ENCODE data around the gene NSMF. TPM values are rescaled to one million over a fixed set of nuclear protein-coding genes. Genes with fewer than 3 reads are reported as not detected.

The NSMF gene
- total RNA-seq, 1 donor from 2014 or later, result 23.9 TPM

DNA sequence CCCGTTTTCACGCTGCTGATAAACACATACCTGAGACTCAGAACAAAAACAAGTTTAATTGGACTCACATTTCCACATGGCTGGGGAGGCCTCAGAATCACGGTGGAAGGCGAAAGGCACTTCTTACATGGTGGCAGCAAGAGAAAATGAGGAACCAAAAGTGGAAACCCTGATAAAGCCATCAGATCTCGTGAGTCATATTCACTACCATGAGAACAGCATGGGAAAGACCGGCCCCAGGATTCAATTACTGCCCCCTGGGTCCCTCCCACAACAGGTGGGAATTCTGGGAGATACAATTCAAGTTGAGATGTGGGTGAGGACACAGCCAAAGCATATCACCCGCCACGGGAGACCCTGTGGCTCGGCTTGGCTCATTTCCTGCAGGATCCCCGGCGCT, 56.4 kb downstream of the NSMF start:
- DNase-seq (no peak), ATAC-seq (no peak)
- Histone ChIP-seq H3K36me3 (no peaks in the 10 kb centered on the region), H3K4me3 (no peak overlapping the region), H3K9me3 (no peaks in the 10 kb centered on the region), H3K27ac (no peak overlapping the region), H3K4me1 (peaks cover 10% of the 10 kb centered on the region), H3K27me3 (no peaks in the 10 kb centered on the region)
- intact Hi-C loops (cut with DNase I), result loop anchor here (10.0 kb wide), 1 partner anchor 108 kb away; no protein-coding TSS in a partner anchor
- TF ChIP-seq CTCF (IDR thresholded peaks at IDR 0.05), result no peak

DNA sequence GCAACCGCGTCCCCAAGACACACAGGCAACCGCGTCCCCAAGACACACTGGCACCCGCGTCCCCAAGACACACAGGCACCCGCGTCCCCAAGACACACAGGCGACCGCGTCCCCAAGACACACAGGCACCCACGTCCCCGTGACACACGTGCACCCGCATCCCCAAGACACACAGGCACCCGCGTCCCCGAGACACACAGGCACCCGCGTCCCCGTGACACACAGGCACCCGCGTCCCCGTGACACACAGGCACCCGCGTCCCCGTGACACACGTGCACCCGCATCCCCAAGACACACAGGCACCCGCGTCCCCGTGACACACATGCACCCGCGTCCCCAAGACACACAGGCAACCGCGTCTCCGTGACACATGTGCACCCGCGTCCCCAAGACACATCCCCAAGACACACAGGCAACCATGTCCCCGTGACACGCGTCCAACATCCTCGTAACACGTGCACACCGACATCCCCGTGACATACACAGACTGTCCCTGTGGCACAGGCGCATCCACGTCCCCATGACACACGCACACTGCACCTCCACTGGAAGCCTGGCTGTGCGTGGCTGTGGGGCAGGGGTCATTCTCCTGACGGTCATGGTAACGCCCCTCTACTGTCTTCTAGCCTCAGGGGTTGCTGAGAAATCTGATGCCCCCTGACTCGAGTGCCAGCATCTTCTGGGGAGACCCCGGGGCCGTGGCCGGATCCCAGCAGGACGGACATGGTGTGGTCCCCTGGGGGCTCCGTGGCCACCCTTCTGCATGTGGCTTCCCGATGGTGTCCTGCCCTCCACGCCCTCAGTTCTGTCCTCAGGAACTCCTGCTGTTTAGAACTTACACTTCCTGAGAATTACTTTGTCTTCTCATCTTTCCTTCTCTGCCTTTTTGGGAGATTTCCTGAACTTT, 60.3 kb downstream of the NSMF start:
- no peak for DNase-seq
- intact Hi-C loops (cut with DNase I), result no loop called here
- no peak overlapping the region for H3K27ac ChIP-seq
- ATAC-seq, result no peak
- H3K4me1 ChIP-seq, result no peaks in the 10 kb centered on the region
- no peak for TF ChIP-seq CTCF (IDR thresholded peaks at IDR 0.05)
- no peak overlapping the region for H3K4me3 ChIP-seq
- no peaks in the 10 kb centered on the region for H3K36me3 ChIP-seq
- H3K9me3 ChIP-seq, result no peaks in the 10 kb centered on the region
- no peaks in the 10 kb centered on the region for H3K27me3 ChIP-seq

DNA sequence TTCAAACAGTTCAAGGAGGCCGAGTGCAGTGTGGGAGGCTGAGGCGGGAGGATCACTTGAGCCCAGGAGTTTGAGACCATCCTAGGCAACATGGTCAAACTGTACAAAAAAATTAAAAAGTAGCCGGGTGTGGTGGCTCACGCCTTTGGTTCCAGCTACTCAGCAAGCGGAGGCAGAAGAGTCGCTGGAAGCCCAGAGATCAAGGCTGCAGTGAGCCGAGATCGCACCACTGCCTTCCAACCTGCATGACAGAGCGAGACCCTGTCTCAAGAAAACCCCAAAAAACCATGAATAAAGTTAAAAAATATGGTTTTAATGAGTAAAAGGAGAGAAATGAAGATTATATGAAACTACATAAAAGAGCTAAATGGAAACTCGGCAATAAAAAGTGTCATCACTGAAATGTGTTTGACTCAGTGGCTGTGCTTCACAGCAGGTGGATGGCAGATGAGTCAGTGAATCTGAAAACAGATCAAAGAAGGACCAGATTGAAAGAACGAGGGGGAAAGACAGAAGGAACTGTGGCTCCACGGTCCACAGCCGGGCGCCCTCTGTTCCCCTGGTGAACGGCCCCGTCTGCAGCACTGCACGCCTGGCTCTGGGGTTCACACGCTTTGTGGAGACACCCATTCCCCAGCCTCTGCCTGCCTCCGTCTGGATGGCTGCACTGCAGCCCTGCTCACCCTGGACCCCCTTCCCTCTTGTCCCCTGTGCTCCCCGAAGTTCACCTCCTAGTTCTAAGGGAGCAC, 61.3 kb downstream of the NSMF start:
- intact Hi-C loops (cut with DNase I), result no loop called here
- DNase-seq (no peak), ATAC-seq (no peak)

More for the DNA sequence above, 61.3 kb downstream of the NSMF start:
- H3K9me3 ChIP-seq, result no peaks in the 10 kb centered on the region
- H3K27me3 ChIP-seq, result no peaks in the 10 kb centered on the region
- H3K27ac ChIP-seq, result no peak overlapping the region
- H3K36me3 ChIP-seq, result no peaks in the 10 kb centered on the region
- H3K4me3 ChIP-seq, result no peak overlapping the region
- no peak for TF ChIP-seq CTCF (IDR thresholded peaks at IDR 0.05)
- H3K4me1 ChIP-seq, result no peaks in the 10 kb centered on the region

Small RNA genes within 50 kb of the gene (microRNA-seq; reads per million reads assigned to microRNA genes)
- not detected for gene MIR7114 (ENCODE audit: borderline microRNAs expressed)

Other genes with a start within 250 kb of the NSMF start
- gene RNF208, start 237.1 kb downstream of the NSMF start, total RNA-seq, result 6.7 TPM
- 0.41 TPM for gene CYSRT1, start 234.2 kb downstream of the NSMF start, total RNA-seq
- gene RNF224, start 231.8 kb downstream of the NSMF start, total RNA-seq, result 0.35 TPM
- gene SLC34A3, start 228.4 kb downstream of the NSMF start, total RNA-seq, result 0.23 TPM
- 191 TPM for gene TUBB4B, start 218.0 kb downstream of the NSMF start, total RNA-seq
- not detected for gene STPG3, start 208.0 kb downstream of the NSMF start, total RNA-seq
- gene NELFB, start 204.0 kb downstream of the NSMF start, total RNA-seq, result 47.2 TPM
- gene TOR4A, start 181.6 kb downstream of the NSMF start, total RNA-seq, result 27.4 TPM
- gene NRARP, start 157.1 kb downstream of the NSMF start, total RNA-seq, result 21.5 TPM
- 27.3 TPM for gene EXD3, start 36.2 kb downstream of the NSMF start, total RNA-seq
- gene NOXA1, start 35.9 kb downstream of the NSMF start, total RNA-seq, result 6.5 TPM
- not detected for gene ENTPD8, start 18.0 kb downstream of the NSMF start, total RNA-seq
- gene PNPLA7, start 91.1 kb upstream of the NSMF start, total RNA-seq, result 13.7 TPM
- gene MRPL41, start 92.5 kb upstream of the NSMF start, total RNA-seq, result 41.6 TPM
- 30.2 TPM for gene DPH7, start 119.6 kb upstream of the NSMF start, total RNA-seq
- 18.3 TPM for gene ZMYND19, start 131.2 kb upstream of the NSMF start, total RNA-seq
- gene ARRDC1, start 146.4 kb upstream of the NSMF start, total RNA-seq, result 69.1 TPM
- gene EHMT1, start 159.7 kb upstream of the NSMF start, total RNA-seq, result 82.7 TPM

Measured in upper lobe of right lung (tissue), 1 donor.